H1 (cell line): ENCODE measurements around the gene DAPK2. TPM values are rescaled to one million over a fixed set of nuclear protein-coding genes. Genes with fewer than 3 reads are reported as not detected.

ENCODE experiments used
- CTCF ChIA-PET: fragments of 300-600 bp; sonication (Branson Sonifier 250); formaldehyde crosslinking; loops from one replicate; lab custom pipeline; 2021; ENCODE audit not compliant: partially characterized antibody; lab: Charles Lee
- POLR2A ChIA-PET: fragments of 300-600 bp; sonication (Branson Sonifier 250); formaldehyde crosslinking; loops from one replicate; lab custom pipeline; 2021; ENCODE audit warnings: inconsistent platforms; ENCODE audit not compliant: partially characterized antibody; lab: Charles Lee
- DNase-seq, 2 experiments: peaks; one replicate each; pipeline versions ENCODE4 v3.0.0 to v3.0.0-alpha.2; 2010 to 2022; ENCODE audit warnings: low spot score in 2 of 2, low read depth in 1 of 2, mixed read lengths in 1 of 2
- FAIRE-seq: peaks from 2 replicates; lab custom pipeline; 2011; peaks lifted over from hg19 to GRCh38; lab: Jason Lieb, UNC
- H2AFZ ChIP-seq: 2 replicates; pipeline ENCODE4 v1.8.1; 2012; ENCODE audit warnings: low read length, inconsistent platforms
- H2AK5ac ChIP-seq: 2 replicates; pipeline ENCODE4 v1.6.1; 2013; ENCODE audit warnings: low read depth, low read length
- H2BK120ac ChIP-seq: replicated peaks from 2 replicates; pipeline ENCODE3; 2013; ENCODE audit warnings: low read depth, low read length, inconsistent platforms
- H2BK12ac ChIP-seq: 2 replicates; pipeline ENCODE4 v1.6.1; 2013; ENCODE audit warnings: low read depth, low read length
- H2BK15ac ChIP-seq: 2 replicates; pipeline ENCODE4 v1.6.1; 2013; ENCODE audit warnings: low read length
- H2BK20ac ChIP-seq: 2 replicates; pipeline ENCODE4 v1.6.1; 2013; ENCODE audit warnings: low read length
- H2BK5ac ChIP-seq: 2 replicates; pipeline ENCODE4 v1.6.1; 2013; ENCODE audit warnings: low read depth, low read length
- H3K14ac ChIP-seq: 2 replicates; pipeline ENCODE4 v1.6.1; 2013; ENCODE audit warnings: inconsistent platforms; ENCODE audit not compliant: insufficient read length
- H3K18ac ChIP-seq: 2 replicates; pipeline ENCODE4 v1.6.1; 2013; ENCODE audit warnings: low read length; ENCODE audit errors: extremely low read depth
- H3K23ac ChIP-seq: 2 replicates; pipeline ENCODE4 v1.6.1; 2013; ENCODE audit warnings: inconsistent platforms; ENCODE audit not compliant: insufficient read length
- H3K23me2 ChIP-seq: 2 replicates; pipeline ENCODE4 v1.6.1; 2013; ENCODE audit warnings: low read depth, low read length
- H3K27ac ChIP-seq: 2 replicates; pipeline ENCODE4 v1.6.1; 2011; ENCODE audit warnings: low read depth, low read length, inconsistent platforms
- H3K27me3 ChIP-seq, 4 experiments: replicated peaks in 1 of 4; 1 replicate in 1 of 4; 2 replicates in 3 of 4; pipeline versions ENCODE4 v1.6.1 to v1.8.1; 2011 to 2013; ENCODE audit warnings: low read length in 3 of 4, mild to moderate bottlenecking in 3 of 4, inconsistent platforms in 2 of 4, mixed read lengths in 2 of 4, moderate library complexity in 1 of 4; ENCODE audit not compliant: control insufficient read depth in 3 of 4, insufficient read depth in 3 of 4; ENCODE audit errors: extremely low read depth in 1 of 4
- H3K36me3 ChIP-seq, 4 experiments: 2 replicates each; pipeline versions ENCODE4 v1.6.1 to v1.8.1; 2011 to 2013; ENCODE audit warnings: mild to moderate bottlenecking in 4 of 4, low read length in 3 of 4, moderate library complexity in 2 of 4, control low read depth in 1 of 4, inconsistent platforms in 1 of 4; ENCODE audit not compliant: insufficient read depth in 4 of 4, control insufficient read depth in 2 of 4
- H3K4ac ChIP-seq: replicated peaks from 2 replicates; pipeline ENCODE3; 2013; ENCODE audit warnings: low read length, low read depth, mixed read lengths, inconsistent platforms; ENCODE audit not compliant: insufficient read length
- H3K4me1 ChIP-seq, 4 experiments: replicated peaks in 1 of 4; 1 replicate in 1 of 4; 2 replicates in 3 of 4; pipeline versions ENCODE4 v1.6.1 to v1.8.1; 2011 to 2013; ENCODE audit warnings: low read length in 3 of 4, inconsistent platforms in 2 of 4, mixed read lengths in 1 of 4; ENCODE audit not compliant: insufficient read depth in 4 of 4, control insufficient read depth in 3 of 4
- H3K4me2 ChIP-seq, 2 experiments: 2 replicates each; pipeline versions ENCODE4 v1.6.1 to v1.8.1; 2011 to 2013; ENCODE audit warnings: low read depth in 2 of 2, low read length in 2 of 2, control low read depth in 1 of 2, inconsistent platforms in 1 of 2, mild to moderate bottlenecking in 1 of 2; ENCODE audit not compliant: insufficient read depth in 1 of 2
- H3K4me3 ChIP-seq, 4 experiments: fragments of 200-600, 300-600 bp in 1 of 4; sonication (generic), shearing (Covaris generic), sonication (Bioruptor Twin) in 1 of 4; 2 replicates each; pipeline versions ENCODE4 v1.5.1 to v1.8.1; 2011 to 2016; ENCODE audit warnings: low read length in 4 of 4, low read depth in 3 of 4, control low read depth in 2 of 4, inconsistent platforms in 2 of 4, mild to moderate bottlenecking in 2 of 4, mixed read lengths in 1 of 4, moderate library complexity in 1 of 4; ENCODE audit not compliant: insufficient read depth in 2 of 4; ENCODE audit errors: extremely low read depth in 1 of 4
- H3K56ac ChIP-seq: replicated peaks from 2 replicates; pipeline ENCODE3; 2013; ENCODE audit warnings: low read depth, mild to moderate bottlenecking, mixed read lengths, low read length, inconsistent platforms; ENCODE audit not compliant: insufficient read length
- H3K79me1 ChIP-seq: 2 replicates; pipeline ENCODE4 v1.6.1; 2013; ENCODE audit warnings: low read depth, low read length, control low read depth
- H3K79me2 ChIP-seq, 2 experiments: 2 replicates each; pipeline versions ENCODE4 v1.6.1 to v1.8.1; 2012 to 2013; ENCODE audit warnings: low read length in 2 of 2, mild to moderate bottlenecking in 2 of 2, inconsistent platforms in 1 of 2; ENCODE audit not compliant: insufficient read depth in 2 of 2, control insufficient read depth in 1 of 2
- H3K9ac ChIP-seq, 4 experiments: replicated peaks in 1 of 4; 1 replicate in 1 of 4; 2 replicates in 3 of 4; pipeline versions ENCODE4 v1.6.1 to v1.8.1; 2011 to 2013; ENCODE audit warnings: low read depth in 3 of 4, low read length in 3 of 4, control low read depth in 2 of 4, mild to moderate bottlenecking in 2 of 4, moderate library complexity in 2 of 4, inconsistent platforms in 1 of 4; ENCODE audit errors: extremely low read depth in 1 of 4
- H3K9me3 ChIP-seq, 2 experiments: 2 replicates each; pipeline versions ENCODE4 v1.6.1 to v1.8.1; 2012 to 2013; ENCODE audit warnings: mild to moderate bottlenecking in 2 of 2, moderate library complexity in 2 of 2, control low read depth in 1 of 2, inconsistent platforms in 1 of 2, low read depth in 1 of 2, low read length in 1 of 2, mixed read lengths in 1 of 2; ENCODE audit not compliant: insufficient read depth in 2 of 2
- H4K20me1 ChIP-seq, 2 experiments: replicated peaks in 1 of 2; 2 replicates each; pipeline versions ENCODE3 to v1.8.1; 2011 to 2013; ENCODE audit warnings: inconsistent platforms in 2 of 2, low read length in 2 of 2, mild to moderate bottlenecking in 1 of 2; ENCODE audit not compliant: insufficient read depth in 2 of 2, control insufficient read depth in 1 of 2
- H4K5ac ChIP-seq: 2 replicates; pipeline ENCODE4 v1.6.1; 2013; ENCODE audit warnings: low read length, low read depth, mixed read lengths, inconsistent platforms; ENCODE audit not compliant: insufficient read length
- H4K8ac ChIP-seq: 2 replicates; pipeline ENCODE4 v1.8.0; 2013; ENCODE audit warnings: mild to moderate bottlenecking, moderate library complexity, low read length, inconsistent platforms; ENCODE audit not compliant: insufficient read depth; ENCODE audit errors: extremely low read depth
- H4K91ac ChIP-seq: replicated peaks from 2 replicates; pipeline ENCODE3; 2013; ENCODE audit warnings: low read length, mixed read lengths, inconsistent platforms; ENCODE audit not compliant: insufficient read length
- CTBP2 ChIP-seq: IDR thresholded peaks from 2 replicates; pipeline ENCODE4 v1.7.0; 2011; ENCODE audit warnings: borderline replicate concordance, mild to moderate bottlenecking, moderate library complexity, mixed read lengths, low read length; ENCODE audit not compliant: insufficient read depth, insufficient read length
- FOSL1 ChIP-seq: IDR thresholded peaks from 2 replicates; pipeline ENCODE4 v1.6.1; 2011; ENCODE audit warnings: mild to moderate bottlenecking, low read depth, low read length, moderate library complexity; ENCODE audit not compliant: insufficient read depth
- PHF8 ChIP-seq: fragments of 200-600 bp; sonication (generic); conservative IDR thresholded peaks from 2 replicates; pipeline ENCODE4 v1.7.1; 2012; ENCODE audit warnings: low read depth, mild to moderate bottlenecking, inconsistent platforms, low read length, moderate library complexity
- POLR2AphosphoS5 ChIP-seq: IDR thresholded peaks from 2 replicates; pipeline ENCODE4 v1.6.1; 2011; ENCODE audit warnings: low read depth, low read length
- POU5F1 ChIP-seq: IDR thresholded peaks from 2 replicates; pipeline ENCODE4 v1.6.1; 2011; ENCODE audit warnings: low read depth, mild to moderate bottlenecking, low read length, moderate library complexity
- RAD21 ChIP-seq, 2 experiments: IDR thresholded peaks in 1 of 2; conservative IDR thresholded peaks in 1 of 2; 2 replicates each; pipeline ENCODE4 v1.6.1; 2011; ENCODE audit warnings: low read depth in 2 of 2, low read length in 2 of 2, improper control_type of control experiment in 1 of 2, inconsistent platforms in 1 of 2, mild to moderate bottlenecking in 1 of 2, moderate library complexity in 1 of 2
- SAP30 ChIP-seq: fragments of 300-600 bp; sonication (generic); IDR thresholded peaks from 2 replicates; pipeline ENCODE4 v1.7.1; 2012; ENCODE audit warnings: low read length, moderate library complexity, mild to moderate bottlenecking, inconsistent platforms; ENCODE audit not compliant: insufficient read depth, insufficient replicate concordance
- TAF1 ChIP-seq: IDR thresholded peaks from 2 replicates; pipeline ENCODE4 v1.6.1; 2011; ENCODE audit warnings: mild to moderate bottlenecking, low read depth, low read length
- TBP ChIP-seq: IDR thresholded peaks from 2 replicates; pipeline ENCODE4 v1.6.1; 2011; ENCODE audit warnings: low read depth, low read length, improper control_type of control experiment
- whole genome bisulfite sequencing, 2 experiments: shearing (Covaris generic) in 1 of 2; methylation state at CpG; one replicate each; pipeline versions ENCODE4 v1.1.6 to v1.1.7; 2013 to 2015; ENCODE audit warnings: low lambda C conversion rate in 2 of 2, mixed read lengths in 2 of 2, inconsistent platforms in 1 of 2, low coverage in 1 of 2, missing lambda C conversion rate in 1 of 2; ENCODE audit not compliant: insufficient replicate concordance in 2 of 2, insufficient coverage in 1 of 2, insufficient read length in 1 of 2; ENCODE audit errors: extremely low coverage in 1 of 2, missing lambda C conversion rate in 1 of 2; 5-methylcytosine and 5-hydroxymethylcytosine counted together
- polyA plus RNA-seq, 7 experiments: library from polyadenylated mRNA; depleted of rRNA in 3 of 7; stranded (reverse) in 5 of 7; unstranded in 2 of 7; fragments of >200 nt in 5 of 7; fragments of 200-250 nt in 2 of 7; gene quantifications; 1 replicate in 5 of 7; 2 replicates in 1 of 7; 4 replicates in 1 of 7; pipeline versions ENCODE4 v1.2.1 to v1.2.3, GENCODE V29; 2011 to 2013; ENCODE audit warnings: missing spikeins in 2 of 7, mixed read lengths in 2 of 7
- total RNA-seq: library from RNA; stranded (reverse); fragmentation: NEBNext Ultra II Directional; extraction: Animal tissue kit (Norgen Biotek cat#: 25700); gene quantifications from 2 replicates; pipeline ENCODE4 v1.2.1, GENCODE V29; 2021
- TF ChIP-seq, protein P1 (sequence below): IDR thresholded peaks from 2 replicates; pipeline ENCODE4 v1.6.1; 2011; ENCODE audit warnings: low read depth, mild to moderate bottlenecking, low read length; ENCODE audit not compliant: insufficient read depth
- TF ChIP-seq, protein P2 (sequence below): IDR thresholded peaks from 2 replicates; pipeline ENCODE4 v1.6.1; 2011; ENCODE audit warnings: low read length, improper control_type of control experiment

DAPK2 gene
- total and polyA plus RNA-seq, 2 of the 8 experiments (the other 6 are each of a cell fraction or from before 2014, with no cell fraction given), result 1.8 to 2.9 TPM

GRCh38 chr15:63928185-63928842 is 118.0 kb downstream of the DAPK2 start:
- FAIRE-seq (no peak), DNase-seq (no peak)
- no peak overlapping the region for H3K4ac ChIP-seq
- 88% methylated on average over 2 of the region's 2 CpGs; no CpG with 5 or more reads in 1 of the 2 experiments for WGBS, 2 experiments
- H2BK120ac ChIP-seq, result no peak overlapping the region
- no peak overlapping the region for H3K18ac ChIP-seq
- no peak overlapping the region for H3K4me3 ChIP-seq
- POLR2A ChIA-PET, result no interaction called here
- no peak overlapping the region for H3K4me2 ChIP-seq
- no peak overlapping the region for H4K91ac ChIP-seq
- no peaks in the 10 kb centered on the region for H3K79me2 ChIP-seq
- no peaks in the 10 kb centered on the region for H3K9me3 ChIP-seq
- H3K27me3 ChIP-seq, result no peaks in the 10 kb centered on the region
- no peak overlapping the region for H2AFZ ChIP-seq
- H4K5ac ChIP-seq, result no peak overlapping the region
- H3K23me2 ChIP-seq, result no peaks in the 10 kb centered on the region
- no peaks in the 10 kb centered on the region for H3K36me3 ChIP-seq
- no peak overlapping the region for H3K27ac ChIP-seq
- H2BK15ac ChIP-seq, result no peak overlapping the region
- H2AK5ac ChIP-seq, result no peak overlapping the region
- H3K9ac ChIP-seq, result no peak overlapping the region
- H3K23ac ChIP-seq, result no peak overlapping the region
- no peak overlapping the region for H4K8ac ChIP-seq
- H4K20me1 ChIP-seq, result no peaks in the 10 kb centered on the region
- no peaks in the 10 kb centered on the region for H3K79me1 ChIP-seq
- CTCF ChIA-PET, result interaction anchor here (0.6 to 4.4 kb wide), 6 partner anchors 9 to 139 kb away, joined by 3 to 35 read pairs (median 4); no protein-coding TSS in a partner anchor
- no peak overlapping the region for H3K56ac ChIP-seq
- H2BK20ac ChIP-seq, result no peak overlapping the region
- no peak overlapping the region for H2BK5ac ChIP-seq
- no peaks in the 10 kb centered on the region; a peak in 1 of 7 replicates for H3K4me1 ChIP-seq
- H3K14ac ChIP-seq, result no peak overlapping the region
- H2BK12ac ChIP-seq, result no peak overlapping the region
- TF ChIP-seq SAP30, result no peak
- no peak for TF ChIP-seq TBP
- no peak for TF ChIP-seq POU5F1
- TF ChIP-seq CTBP2, result no peak
- no peak for TF ChIP-seq TAF1
- TF ChIP-seq FOSL1, result no peak
- no peak for TF ChIP-seq POLR2AphosphoS5
- TF ChIP-seq RAD21 (IDR thresholded peaks at IDR 0.05 in 1 of 2, conservative IDR thresholded peaks at IDR 0.05 in 1 of 2; ENCODE audit: low read depth in 2 of 2, low read length in 2 of 2), result no peak
- no peak for TF ChIP-seq PHF8
- TF ChIP-seq, protein P1, sequence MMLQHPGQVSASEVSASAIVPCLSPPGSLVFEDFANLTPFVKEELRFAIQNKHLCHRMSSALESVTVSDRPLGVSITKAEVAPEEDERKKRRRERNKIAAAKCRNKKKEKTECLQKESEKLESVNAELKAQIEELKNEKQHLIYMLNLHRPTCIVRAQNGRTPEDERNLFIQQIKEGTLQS, result no peak
- TF ChIP-seq, protein P2, sequence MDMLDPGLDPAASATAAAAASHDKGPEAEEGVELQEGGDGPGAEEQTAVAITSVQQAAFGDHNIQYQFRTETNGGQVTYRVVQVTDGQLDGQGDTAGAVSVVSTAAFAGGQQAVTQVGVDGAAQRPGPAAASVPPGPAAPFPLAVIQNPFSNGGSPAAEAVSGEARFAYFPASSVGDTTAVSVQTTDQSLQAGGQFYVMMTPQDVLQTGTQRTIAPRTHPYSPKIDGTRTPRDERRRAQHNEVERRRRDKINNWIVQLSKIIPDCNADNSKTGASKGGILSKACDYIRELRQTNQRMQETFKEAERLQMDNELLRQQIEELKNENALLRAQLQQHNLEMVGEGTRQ, result no peak
